Measurements from ENCODE around the gene SLC12A7. TPM values are rescaled to one million over a fixed set of nuclear protein-coding genes. Genes with fewer than 3 reads are reported as not detected.
"Not testable (repeated sequence)": the region's sequence is repeated elsewhere in the genome, so short reads cannot be mapped to it uniquely, and the experiment has no call there.

The SLC12A7 gene
- total RNA-seq, 4 donors from 2014 or later = 26.1 to 41.6 (median 29.1) TPM

- TF ChIP-seq POLR2A (IDR thresholded peaks at IDR 0.05) = no peak
- no peak for TF ChIP-seq CTCF (IDR thresholded peaks at IDR 0.05)
- Histone ChIP-seq H3K27ac (no peak overlapping the region), H3K36me3 (no peaks in the 10 kb centered on the region), H3K9me3 (no peaks in the 10 kb centered on the region), H3K27me3 (no peaks in the 10 kb centered on the region), H3K4me3 (replicated peaks in 1 of 3) (no peak overlapping the region), H3K4me1 (no peaks in the 10 kb centered on the region)
- intact Hi-C loops (cut with DNase I) = no loop called here
- no peak for DNase-seq
- WGBS, 2 donors = 72 to 80% methylated on average over 19 to 20 of the region's 26 CpGs
Measured at GRCh38 chr5:1028481-1029281, 83.2 kb downstream of the SLC12A7 start.

GRCh38 chr5:1027631-1028441, 84.0 kb downstream of the SLC12A7 start:
- H3K27ac ChIP-seq = no peak overlapping the region
- TF ChIP-seq POLR2A (IDR thresholded peaks at IDR 0.05) (no peak), CTCF (IDR thresholded peaks at IDR 0.05) (no peak)

GRCh38 chr5:1026700-1027621, 84.9 kb downstream of the SLC12A7 start:
- Histone ChIP-seq H3K4me1 (no peaks in the 10 kb centered on the region), H3K27me3 (no peaks in the 10 kb centered on the region), H3K27ac (no peak overlapping the region), H3K4me3 (replicated peaks in 1 of 3) (no peak overlapping the region), H3K36me3 (no peaks in the 10 kb centered on the region), H3K9me3 (no peaks in the 10 kb centered on the region)
- intact Hi-C loops (cut with DNase I) = no loop called here
- TF ChIP-seq POLR2A (IDR thresholded peaks at IDR 0.05) = no peak
- TF ChIP-seq CTCF (IDR thresholded peaks at IDR 0.05) = no peak
- WGBS, 2 donors = 85 to 86% methylated on average over 26 to 27 of the region's 29 CpGs
- no peak for DNase-seq

More at GRCh38 chr5:1027631-1028441, 84.0 kb downstream of the SLC12A7 start:
- no peak for DNase-seq
- WGBS, 2 donors = 88 to 89% methylated on average over 24 to 25 of the region's 40 CpGs
- Histone ChIP-seq H3K4me3 (replicated peaks in 1 of 3) (no peak overlapping the region), H3K9me3 (no peaks in the 10 kb centered on the region), H3K4me1 (no peaks in the 10 kb centered on the region), H3K27me3 (no peaks in the 10 kb centered on the region), H3K36me3 (no peaks in the 10 kb centered on the region)
- intact Hi-C loops (cut with DNase I) = no loop called here

- H3K4me1 ChIP-seq; H3K27me3 ChIP-seq; H3K4me3 ChIP-seq (replicated peaks in 1 of 3); H3K36me3 ChIP-seq; H3K9me3 ChIP-seq; DNase-seq; H3K27ac ChIP-seq; intact Hi-C loops (cut with DNase I): not testable (repeated sequence)
- WGBS, 2 donors = 73 to 79% methylated on average over 7 to 9 of the region's 9 CpGs
Measured at GRCh38 chr5:1021969-1022336, 89.9 kb downstream of the SLC12A7 start.

All from thyroid gland (tissue), 4 donors.